Activated T-helper 1 cell treated with anti-CD3 and anti-CD28 coated beads, Interleukin-12 subunit alpha, Interleukin-12 subunit beta, Interleukin-2, Interleukin-4 antibody, amounts not matched to agents 30 ng/mL and 10 ng/mL and 1 ng/mL, durations not matched to agents 14 hours and 24 hours and 36 hours (primary cell): ENCODE results near the gene HOXA4. TPM values are rescaled to one million over a fixed set of nuclear protein-coding genes. Genes with fewer than 3 reads are reported as not detected.

ENCODE experiments used
- DNase-seq: peaks from one replicate; pipeline ENCODE4 v3.0.0; 2021; ENCODE audit warnings: low spot score
- H3K27ac Mint-ChIP-seq: one replicate; pipeline ENCODE4 v1.8.0; 2021; ENCODE audit warnings: mild to moderate bottlenecking, mixed read lengths
- H3K27me3 Mint-ChIP-seq: one replicate; pipeline ENCODE4 v1.8.0; 2022; ENCODE audit warnings: mild to moderate bottlenecking, moderate library complexity, mixed read lengths; ENCODE audit not compliant: insufficient read depth
- H3K36me3 Mint-ChIP-seq: one replicate; pipeline ENCODE4 v1.8.0; 2021; ENCODE audit warnings: low read depth, mixed read lengths
- H3K4me1 Mint-ChIP-seq: one replicate; pipeline ENCODE4 v1.8.0; 2021; ENCODE audit warnings: low read depth, mixed read lengths
- H3K4me3 Mint-ChIP-seq: one replicate; pipeline ENCODE4 v1.8.0; 2021; ENCODE audit warnings: mild to moderate bottlenecking, moderate library complexity, mixed read lengths
- H3K9me3 Mint-ChIP-seq: one replicate; pipeline ENCODE4 v1.8.0; 2021; ENCODE audit warnings: mixed read lengths
- intact Hi-C: fragments of 100-400 bp; cut with micrococcal nuclease; formaldehyde crosslinking; loops from one replicate; pipeline ENCODE4 v1.15.1; 2024
- total RNA-seq: library from RNA; stranded (reverse); gene quantifications from 2 replicates; pipeline ENCODE4 v1.2.3, GENCODE V29; 2022

HOXA4 gene
- total RNA-seq, 1 donor from 2014 or later, result not detected

- intact Hi-C loops, result loop anchor here (2.0 kb wide), 2 partner anchors 17 to 67 kb away; partner anchors contain the start of gene HOXA7
- Mint-ChIP-seq H3K27ac (no peak overlapping the region), H3K27me3 (peaks cover 52% of the 10 kb centered on the region), H3K4me3 (no peak overlapping the region), H3K4me1 (peaks cover 8% of the 10 kb centered on the region), H3K36me3 (peaks cover 4% of the 10 kb centered on the region), H3K9me3 (no peaks in the 10 kb centered on the region)
- no peak for DNase-seq
Observed at GRCh38 chr7:27173511-27173955, 43.0 kb upstream of the HOXA4 start.

- no peak for DNase-seq
- Mint-ChIP-seq H3K36me3 (peaks cover 4% of the 10 kb centered on the region), H3K4me3 (no peak overlapping the region), H3K27ac (peak overlapping the region; percentile 92), H3K9me3 (no peaks in the 10 kb centered on the region), H3K4me1 (peaks cover 8% of the 10 kb centered on the region), H3K27me3 (peaks cover 53% of the 10 kb centered on the region)
- intact Hi-C loops, result loop anchor here (2.0 kb wide), 2 partner anchors 16 to 68 kb away; partner anchors contain the start of gene HOXA7
Observed at GRCh38 chr7:27172823-27173510, 42.4 kb upstream of the HOXA4 start.

GRCh38 chr7:27172315-27172774 is 41.8 kb upstream of the HOXA4 start:
- H3K27ac Mint-ChIP-seq, result peak overlapping the region; percentile 92

GRCh38 chr7:27171637-27172314 is 41.2 kb upstream of the HOXA4 start:
- H3K36me3 Mint-ChIP-seq, result peaks cover 4% of the 10 kb centered on the region
- H3K27me3 Mint-ChIP-seq, result peaks cover 58% of the 10 kb centered on the region
- no peak for DNase-seq
- H3K9me3 Mint-ChIP-seq, result no peaks in the 10 kb centered on the region
- peaks cover 8% of the 10 kb centered on the region for H3K4me1 Mint-ChIP-seq
- peak overlapping the region; percentile 28 for H3K4me3 Mint-ChIP-seq
- peak overlapping the region; percentile 92 for H3K27ac Mint-ChIP-seq
- intact Hi-C loops, result loop anchor here (2.0 kb wide), 2 partner anchors 15 to 69 kb away; partner anchors contain the start of gene HOXA7

More at GRCh38 chr7:27172315-27172774, 41.8 kb upstream of the HOXA4 start:
- no peak for DNase-seq
- Mint-ChIP-seq H3K36me3 (peaks cover 4% of the 10 kb centered on the region), H3K4me1 (peaks cover 8% of the 10 kb centered on the region), H3K27me3 (peaks cover 53% of the 10 kb centered on the region), H3K9me3 (no peaks in the 10 kb centered on the region), H3K4me3 (no peak overlapping the region)
- intact Hi-C loops, result loop anchor here (2.0 kb wide), 2 partner anchors 16 to 68 kb away; partner anchors contain the start of gene HOXA7

GRCh38 chr7:27171325-27171636 is 40.7 kb upstream of the HOXA4 start:
- intact Hi-C loops, result no loop called here
- H3K4me3 Mint-ChIP-seq, result no peak overlapping the region
- H3K27ac Mint-ChIP-seq, result no peak overlapping the region
- peaks cover 4% of the 10 kb centered on the region for H3K36me3 Mint-ChIP-seq
- peaks cover 60% of the 10 kb centered on the region for H3K27me3 Mint-ChIP-seq
- no peak for DNase-seq
- H3K9me3 Mint-ChIP-seq, result no peaks in the 10 kb centered on the region
- H3K4me1 Mint-ChIP-seq, result peaks cover 8% of the 10 kb centered on the region

GRCh38 chr7:27170426-27171324 is 40.1 kb upstream of the HOXA4 start:
- peaks cover 4% of the 10 kb centered on the region for H3K36me3 Mint-ChIP-seq
- H3K27me3 Mint-ChIP-seq, result peaks cover 63% of the 10 kb centered on the region
- H3K4me3 Mint-ChIP-seq, result no peak overlapping the region
- no peaks in the 10 kb centered on the region for H3K9me3 Mint-ChIP-seq
- H3K27ac Mint-ChIP-seq, result no peak overlapping the region
- DNase-seq, result no peak
- H3K4me1 Mint-ChIP-seq, result peaks cover 10% of the 10 kb centered on the region
- intact Hi-C loops, result no loop called here

- no peaks in the 10 kb centered on the region for H3K9me3 Mint-ChIP-seq
- no peak overlapping the region for H3K4me3 Mint-ChIP-seq
- H3K36me3 Mint-ChIP-seq, result peaks cover 4% of the 10 kb centered on the region
Observed at GRCh38 chr7:27169658-27170425, 39.3 kb upstream of the HOXA4 start.

GRCh38 chr7:27168265-27168947 is 37.8 kb upstream of the HOXA4 start:
- intact Hi-C loops, result no loop called here

More at GRCh38 chr7:27169658-27170425, 39.3 kb upstream of the HOXA4 start:
- H3K27me3 Mint-ChIP-seq, result peaks cover 61% of the 10 kb centered on the region
- peak overlapping the region; percentile 63 for H3K27ac Mint-ChIP-seq
- H3K4me1 Mint-ChIP-seq, result peaks cover 12% of the 10 kb centered on the region
- intact Hi-C loops, result no loop called here
- no peak for DNase-seq

GRCh38 chr7:27167916-27168264 is 37.3 kb upstream of the HOXA4 start:
- peaks cover 74% of the 10 kb centered on the region for H3K27me3 Mint-ChIP-seq
- no peak overlapping the region for H3K4me3 Mint-ChIP-seq
- H3K4me1 Mint-ChIP-seq, result peaks cover 12% of the 10 kb centered on the region
- H3K27ac Mint-ChIP-seq, result no peak overlapping the region
- intact Hi-C loops, result loop anchor here (1.0 kb wide), 1 partner anchor 16 kb away; no protein-coding TSS in a partner anchor
- no peak for DNase-seq
- H3K9me3 Mint-ChIP-seq, result no peaks in the 10 kb centered on the region
- peaks cover 4% of the 10 kb centered on the region for H3K36me3 Mint-ChIP-seq

More at GRCh38 chr7:27168265-27168947, 37.8 kb upstream of the HOXA4 start:
- DNase-seq, result no peak
- Mint-ChIP-seq H3K4me3 (peak overlapping the region; percentile 22), H3K27ac (peak overlapping the region; percentile 14), H3K4me1 (peaks cover 12% of the 10 kb centered on the region), H3K9me3 (no peaks in the 10 kb centered on the region), H3K27me3 (peaks cover 68% of the 10 kb centered on the region), H3K36me3 (peaks cover 4% of the 10 kb centered on the region)

- H3K27ac Mint-ChIP-seq, result peak overlapping the region; percentile 58
- no peak overlapping the region for H3K4me3 Mint-ChIP-seq
- intact Hi-C loops, result loop anchor here (1.0 kb wide), 1 partner anchor 17 kb away; no protein-coding TSS in a partner anchor
- H3K27me3 Mint-ChIP-seq, result peaks cover 75% of the 10 kb centered on the region
- DNase-seq, result no peak
- peaks cover 6% of the 10 kb centered on the region for H3K4me1 Mint-ChIP-seq
- H3K9me3 Mint-ChIP-seq, result no peaks in the 10 kb centered on the region
- H3K36me3 Mint-ChIP-seq, result peaks cover 2% of the 10 kb centered on the region
Observed at GRCh38 chr7:27166531-27167505, 36.3 kb upstream of the HOXA4 start.
